IMR-90 (cell line): Measurements from ENCODE around the gene SLC38A5. TPM values are rescaled to one million over a fixed set of nuclear protein-coding genes. Genes with fewer than 3 reads are reported as not detected.

Experiments used
- ATAC-seq: fragments of 200-7000 bp; cut with Tn5 transposase; 2 replicates; pipeline ENCODE4 v1.9.1; 2020; ENCODE audit warnings: low read depth, mild to moderate bottlenecking, moderate library complexity
- BruUV-seq: library from RNA; stranded (reverse); fragments of 400-500 nt; replicated peaks from 2 replicates; lab custom pipeline; 2021; lab: Mats Ljungman, UMichigan
- CTCF ChIA-PET: fragments of 300-600 bp; formaldehyde crosslinking; extraction: SDS; loops from one replicate; lab custom pipeline; 2021; ENCODE audit warnings: antibody characterized with exemption; lab: Yijun Ruan, JAX
- POLR2A ChIA-PET: fragments of 300-600 bp; sonication (Branson Sonifier 250); formaldehyde crosslinking; loops from one replicate; lab custom pipeline; 2022; ENCODE audit warnings: antibody characterized with exemption; ENCODE audit not compliant: unreplicated experiment; lab: Charles Lee
- DNase-seq: peaks from one replicate; pipeline ENCODE4 v3.0.0; 2013
- H2AFZ ChIP-seq: replicated peaks from 2 replicates; pipeline ENCODE3; 2013; ENCODE audit warnings: low read length, mild to moderate bottlenecking; ENCODE audit not compliant: poor library complexity
- H2AK5ac ChIP-seq: 2 replicates; pipeline ENCODE4 v1.6.1; 2013; ENCODE audit warnings: low read depth, low read length, inconsistent platforms
- H2AK9ac ChIP-seq: replicated peaks from 2 replicates; pipeline ENCODE3; 2013; ENCODE audit warnings: mild to moderate bottlenecking, low read depth, low read length, moderate library complexity; ENCODE audit not compliant: poor library complexity
- H2BK120ac ChIP-seq: 2 replicates; pipeline ENCODE4 v1.6.1; 2013; ENCODE audit warnings: low read depth, low read length, inconsistent platforms
- H2BK15ac ChIP-seq: 3 replicates; pipeline ENCODE4 v1.6.1; 2013; ENCODE audit warnings: low read depth, low read length, inconsistent platforms
- H2BK20ac ChIP-seq: 2 replicates; pipeline ENCODE4 v1.6.1; 2013; ENCODE audit warnings: low read depth, mild to moderate bottlenecking, inconsistent platforms, low read length, moderate library complexity
- H2BK5ac ChIP-seq: 2 replicates; pipeline ENCODE4 v1.6.1; 2013; ENCODE audit warnings: mild to moderate bottlenecking, low read depth, low read length, inconsistent platforms; ENCODE audit not compliant: poor library complexity, severe bottlenecking
- H3K14ac ChIP-seq: replicated peaks from 2 replicates; pipeline ENCODE4 v1.6.1; 2013; ENCODE audit warnings: low read depth, low read length, inconsistent platforms
- H3K18ac ChIP-seq: 2 replicates; pipeline ENCODE4 v1.6.1; 2013; ENCODE audit warnings: low read depth, low read length, control low read depth
- H3K23ac ChIP-seq: 2 replicates; pipeline ENCODE4 v1.6.1; 2013; ENCODE audit warnings: low read depth, low read length, inconsistent platforms
- H3K27ac ChIP-seq: 2 replicates; pipeline ENCODE4 v1.5.1; 2013; ENCODE audit warnings: mild to moderate bottlenecking, control low read depth, low read length; ENCODE audit not compliant: insufficient read depth
- H3K27me3 ChIP-seq: 2 replicates; pipeline ENCODE4 v1.6.1; 2013; ENCODE audit warnings: low read length; ENCODE audit not compliant: control insufficient read depth, insufficient read depth
- H3K36me3 ChIP-seq: 2 replicates; pipeline ENCODE4 v1.6.1; 2013; ENCODE audit warnings: low read length, mixed read lengths; ENCODE audit not compliant: control insufficient read depth, insufficient read depth
- H3K4ac ChIP-seq: 2 replicates; pipeline ENCODE4 v1.6.1; 2013; ENCODE audit warnings: low read depth, low read length, inconsistent platforms
- H3K4me1 ChIP-seq: 2 replicates; pipeline ENCODE4 v1.6.1; 2013; ENCODE audit warnings: low read length, mixed read lengths; ENCODE audit not compliant: control insufficient read depth, insufficient read depth
- H3K4me2 ChIP-seq: 2 replicates; pipeline ENCODE4 v1.6.1; 2013; ENCODE audit warnings: low read depth, mild to moderate bottlenecking, control low read depth, low read length, moderate library complexity
- H3K4me3 ChIP-seq: 2 replicates; pipeline ENCODE4 v1.5.1; 2013; ENCODE audit warnings: low read depth, mild to moderate bottlenecking, control low read depth, low read length, moderate library complexity; ENCODE audit not compliant: insufficient read depth
- H3K56ac ChIP-seq: 2 replicates; pipeline ENCODE4 v1.6.1; 2013; ENCODE audit warnings: low read length, inconsistent platforms; ENCODE audit not compliant: insufficient read depth; ENCODE audit errors: extremely low read depth
- H3K79me1 ChIP-seq, 2 experiments: 2 replicates each; pipeline ENCODE4 v1.6.1; 2013; ENCODE audit warnings: low read length in 2 of 2, inconsistent platforms in 1 of 2, low read depth in 1 of 2
- H3K9ac ChIP-seq: 2 replicates; pipeline ENCODE4 v1.6.1; 2013; ENCODE audit warnings: low read depth, low read length, control low read depth
- H3K9me1 ChIP-seq: 2 replicates; pipeline ENCODE4 v1.6.1; 2013; ENCODE audit warnings: low read length, inconsistent platforms; ENCODE audit not compliant: insufficient read depth
- H3K9me3 ChIP-seq: 2 replicates; pipeline ENCODE4 v1.6.1; 2013; ENCODE audit warnings: low read length; ENCODE audit not compliant: control insufficient read depth, insufficient read depth
- H4K20me1 ChIP-seq: 2 replicates; pipeline ENCODE4 v1.6.1; 2013; ENCODE audit warnings: low read length, inconsistent platforms; ENCODE audit not compliant: insufficient read depth
- H4K5ac ChIP-seq: 2 replicates; pipeline ENCODE4 v1.6.1; 2013; ENCODE audit warnings: mild to moderate bottlenecking, low read depth, low read length, control low read depth
- H4K8ac ChIP-seq, 2 experiments: 2 replicates each; pipeline ENCODE4 v1.6.1; 2013; ENCODE audit warnings: low read depth in 2 of 2, low read length in 2 of 2, control low read depth in 1 of 2, inconsistent platforms in 1 of 2
- H4K91ac ChIP-seq: 2 replicates; pipeline ENCODE4 v1.6.1; 2013; ENCODE audit warnings: low read depth, low read length, inconsistent platforms; ENCODE audit not compliant: insufficient read depth
- CEBPB ChIP-seq: IDR thresholded peaks from 2 replicates; pipeline ENCODE4 v1.6.1; 2012; ENCODE audit warnings: low read depth, low read length, improper control_type of control experiment
- CHD1 ChIP-seq: IDR thresholded peaks from 2 replicates; pipeline ENCODE4 v1.6.1; 2012; ENCODE audit warnings: low read depth, low read length, improper control_type of control experiment
- ELK1 ChIP-seq: fragments of 150-350 bp; IDR thresholded peaks from 2 replicates; pipeline ENCODE4 v1.6.1; 2016; ENCODE audit warnings: low read depth, mild to moderate bottlenecking, low read length, moderate library complexity, borderline replicate concordance
- FOS ChIP-seq: fragments of 150-350 bp; IDR thresholded peaks from 2 replicates; pipeline ENCODE4 v1.6.1; 2016; ENCODE audit warnings: low read depth, low read length
- MAFK ChIP-seq: IDR thresholded peaks from 2 replicates; pipeline ENCODE4 v1.6.1; 2012; ENCODE audit warnings: low read depth, low read length, improper control_type of control experiment
- MAZ ChIP-seq: IDR thresholded peaks from 2 replicates; pipeline ENCODE4 v1.6.1; 2012; ENCODE audit warnings: low read depth, mild to moderate bottlenecking, low read length, improper control_type of control experiment, moderate library complexity, borderline replicate concordance
- MXI1 ChIP-seq: IDR thresholded peaks from 2 replicates; pipeline ENCODE4 v1.6.1; 2012; ENCODE audit warnings: low read depth, mild to moderate bottlenecking, low read length, moderate library complexity, borderline replicate concordance
- NFE2L2 ChIP-seq: fragments of 150-350 bp; IDR thresholded peaks from 2 replicates; pipeline ENCODE4 v1.6.1; 2016; ENCODE audit warnings: low read depth, mild to moderate bottlenecking, low read length
- RAD21 ChIP-seq: IDR thresholded peaks from 2 replicates; pipeline ENCODE4 v1.6.1; 2012; ENCODE audit warnings: low read length, improper control_type of control experiment
- RCOR1 ChIP-seq: IDR thresholded peaks from 2 replicates; pipeline ENCODE4 v1.6.1; 2012; ENCODE audit warnings: mild to moderate bottlenecking, low read length, improper control_type of control experiment; ENCODE audit not compliant: insufficient replicate concordance
- SMC3 ChIP-seq: fragments of 150-350 bp; IDR thresholded peaks from 2 replicates; pipeline ENCODE4 v1.6.1; 2016; ENCODE audit warnings: low read depth, mild to moderate bottlenecking, antibody characterized with exemption, low read length, moderate library complexity
- WGBS, 2 experiments: methylation state at CpG; one replicate each; pipeline versions ENCODE4 v1.1.5 to v1.1.7; 2013; ENCODE audit warnings: missing lambda C conversion rate in 2 of 2; ENCODE audit not compliant: insufficient read length in 1 of 2; ENCODE audit errors: extremely low coverage in 2 of 2; 5-methylcytosine and 5-hydroxymethylcytosine counted together
- dilution Hi-C: fragments of 300-500 bp; cut with HindIII; formaldehyde crosslinking; loops from one replicate; pipeline ENCODE4 v1.14.3; 2018; ENCODE audit warnings: low sequenced_read_pairs; ENCODE audit not compliant: unreplicated experiment
- in situ Hi-C: fragments of 300-500 bp; cut with MboI; formaldehyde crosslinking; loops from 3 replicates; pipeline ENCODE4 v1.14.3; 2019; ENCODE audit warnings: low sequenced_read_pairs, inconsistent platforms, mixed read lengths
- intact Hi-C: fragments of 100-400 bp; cut with micrococcal nuclease; formaldehyde crosslinking; loops from 2 replicates; pipeline ENCODE4 v1.10.0; 2022
- polyA plus RNA-seq, 3 experiments: library from polyadenylated mRNA; depleted of rRNA; stranded (reverse); fragments of >200 nt; gene quantifications; 2 replicates each; pipeline ENCODE4 v1.2.3, GENCODE V29; 2012; ENCODE audit warnings: low replicate concordance in 1 of 3
- total RNA-seq: library from RNA; depleted of rRNA; stranded (reverse); fragments of >200 nt; gene quantifications from 2 replicates; pipeline ENCODE4 v1.2.3, GENCODE V29; 2012
- TF ChIP-seq, protein P1 (sequence below): fragments of 150-350 bp; IDR thresholded peaks from 2 replicates; pipeline ENCODE4 v1.6.1; 2017; ENCODE audit warnings: mild to moderate bottlenecking, antibody characterized with exemption, low read length, low read depth
- TF ChIP-seq, protein P2 (sequence below): conservative IDR thresholded peaks from 2 replicates; pipeline ENCODE4 v1.5.1; 2012; ENCODE audit warnings: mild to moderate bottlenecking, low read depth, low read length, improper control_type of control experiment

Gene SLC38A5
- total and polyA plus RNA-seq, 2 of the 4 experiments (the other 2 are of a cell fraction), result 12.2 to 20.4 TPM

- Histone ChIP-seq H4K5ac (peak within 1 kb of the TSS; percentile 81), H3K18ac (peak within 1 kb of the TSS; percentile 66), H4K8ac (peak within 1 kb of the TSS; percentile 67 to 91), H2AFZ (peak within 1 kb of the TSS; percentile 94), H3K56ac (peak within 1 kb of the TSS; percentile 74), H3K27ac (peak within 1 kb of the TSS; percentile 93), H2AK5ac (no peak within 1 kb of the TSS), H3K4me3 (peak within 1 kb of the TSS; percentile 96), H3K79me1 (peaks cover 6 to 12% of the 10 kb centered on the region in 2 experiments; a peak in 3 of 4 replicates), H3K9ac (peak within 1 kb of the TSS; percentile 99), H3K27me3 (no peaks in the 10 kb centered on the region; the same call in 1 of the 2 replicates), H2BK15ac (no peak within 1 kb of the TSS), H4K20me1 (no peaks in the 10 kb centered on the region), H3K4me2 (peak within 1 kb of the TSS; percentile 92), H3K9me3 (no peaks in the 10 kb centered on the region; the same call in 1 of the 2 replicates), H3K36me3 (no peaks in the 10 kb centered on the region; the same call in 1 of the 2 replicates), H2AK9ac (peak within 1 kb of the TSS; percentile 84), H4K91ac (peak within 1 kb of the TSS; percentile 71), H3K4me1 (no peaks in the 10 kb centered on the region), H3K14ac (peak within 1 kb of the TSS; percentile 74), H2BK120ac (0 out of 2 replicates have a peak within 1 kb of the TSS, but pooled peaks have one; percentile 37), H3K23ac (peak within 1 kb of the TSS; percentile 35), H2BK5ac (peak within 1 kb of the TSS; percentile 40), H3K4ac (peak within 1 kb of the TSS; percentile 74), H3K9me1 (no peaks in the 10 kb centered on the region), H2BK20ac (no peak within 1 kb of the TSS)
- ATAC-seq, result peak; percentile 97
- POLR2A ChIA-PET, result no interaction called here
- in situ Hi-C loops (no loop called here), intact Hi-C loops (no loop called here), dilution Hi-C loops (no loop called here)
- DNase-seq, result peak; percentile 35
- no TSS peak for BruUV-seq
- CTCF ChIA-PET, result no interaction called here
- 33% methylated on average over 28 of the region's 65 CpGs; no CpG with 5 or more reads in 1 of the 2 experiments for WGBS, 2 experiments
- TF ChIP-seq CEBPB (no peak), FOS (no peak), MAZ (no peak), MAFK (no peak), CHD1 (no peak), MXI1 (no peak), SMC3 (no peak), NFE2L2 (no peak), RCOR1 (no peak), RAD21 (no peak), ELK1 (no peak)
- TF ChIP-seq, protein P1, sequence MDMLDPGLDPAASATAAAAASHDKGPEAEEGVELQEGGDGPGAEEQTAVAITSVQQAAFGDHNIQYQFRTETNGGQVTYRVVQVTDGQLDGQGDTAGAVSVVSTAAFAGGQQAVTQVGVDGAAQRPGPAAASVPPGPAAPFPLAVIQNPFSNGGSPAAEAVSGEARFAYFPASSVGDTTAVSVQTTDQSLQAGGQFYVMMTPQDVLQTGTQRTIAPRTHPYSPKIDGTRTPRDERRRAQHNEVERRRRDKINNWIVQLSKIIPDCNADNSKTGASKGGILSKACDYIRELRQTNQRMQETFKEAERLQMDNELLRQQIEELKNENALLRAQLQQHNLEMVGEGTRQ, result no peak
- TF ChIP-seq, protein P2, sequence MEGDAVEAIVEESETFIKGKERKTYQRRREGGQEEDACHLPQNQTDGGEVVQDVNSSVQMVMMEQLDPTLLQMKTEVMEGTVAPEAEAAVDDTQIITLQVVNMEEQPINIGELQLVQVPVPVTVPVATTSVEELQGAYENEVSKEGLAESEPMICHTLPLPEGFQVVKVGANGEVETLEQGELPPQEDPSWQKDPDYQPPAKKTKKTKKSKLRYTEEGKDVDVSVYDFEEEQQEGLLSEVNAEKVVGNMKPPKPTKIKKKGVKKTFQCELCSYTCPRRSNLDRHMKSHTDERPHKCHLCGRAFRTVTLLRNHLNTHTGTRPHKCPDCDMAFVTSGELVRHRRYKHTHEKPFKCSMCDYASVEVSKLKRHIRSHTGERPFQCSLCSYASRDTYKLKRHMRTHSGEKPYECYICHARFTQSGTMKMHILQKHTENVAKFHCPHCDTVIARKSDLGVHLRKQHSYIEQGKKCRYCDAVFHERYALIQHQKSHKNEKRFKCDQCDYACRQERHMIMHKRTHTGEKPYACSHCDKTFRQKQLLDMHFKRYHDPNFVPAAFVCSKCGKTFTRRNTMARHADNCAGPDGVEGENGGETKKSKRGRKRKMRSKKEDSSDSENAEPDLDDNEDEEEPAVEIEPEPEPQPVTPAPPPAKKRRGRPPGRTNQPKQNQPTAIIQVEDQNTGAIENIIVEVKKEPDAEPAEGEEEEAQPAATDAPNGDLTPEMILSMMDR, result no peak
These were observed 38.6 kb upstream of the SLC38A5 start, which contains the start of gene PORCN for GRCh38 chrX:48508400-48509244. Gene PORCN (plus strand): TSS chrX:48508992. CDS start chrX:48509821, 829 bp downstream.
